CD4-positive, alpha-beta T cell treated with Interleukin-12 subunit alpha and Interleukin-12 subunit beta, for 1 hour (primary cell): ENCODE data around the gene FAHD1.
"Not testable (repeated sequence)": the region's sequence is repeated elsewhere in the genome, so short reads cannot be mapped to it uniquely, and the experiment has no call there.

Source experiments
- DNase-seq: peaks from one replicate; pipeline ENCODE4 v3.0.0-alpha.2; 2020

Gene FAHD1

GRCh38 chr16:1790261-1790610 is 36.8 kb upstream of the FAHD1 start:
- no peak for DNase-seq

- DNase-seq = no peak
Measured at GRCh38 chr16:1790611-1791255, 36.3 kb upstream of the FAHD1 start.

- no peak for DNase-seq
Measured at GRCh38 chr16:1791256-1791942, 35.6 kb upstream of the FAHD1 start.

- no peak for DNase-seq
Measured at GRCh38 chr16:1791943-1792812, 34.8 kb upstream of the FAHD1 start.

- no peak for DNase-seq
Measured at GRCh38 chr16:1792836-1793577, 34.0 kb upstream of the FAHD1 start.

- no peak for DNase-seq
Measured at GRCh38 chr16:1793578-1794220, 33.3 kb upstream of the FAHD1 start, which contains the start of gene IGFALS. TSS of gene IGFALS (minus strand) at chr16:1793705. CDS start at chr16:1793652, 53 bp downstream.

- no peak for DNase-seq
Measured at GRCh38 chr16:1794221-1794871, 32.7 kb upstream of the FAHD1 start.

- DNase-seq = no peak
Measured at GRCh38 chr16:1794908-1795666, 31.9 kb upstream of the FAHD1 start.

GRCh38 chr16:1799263-1799662 is 27.7 kb upstream of the FAHD1 start:
- not testable (repeated sequence) for DNase-seq

- no peak for DNase-seq
Measured at GRCh38 chr16:1800701-1801100, 26.3 kb upstream of the FAHD1 start.

DNA sequence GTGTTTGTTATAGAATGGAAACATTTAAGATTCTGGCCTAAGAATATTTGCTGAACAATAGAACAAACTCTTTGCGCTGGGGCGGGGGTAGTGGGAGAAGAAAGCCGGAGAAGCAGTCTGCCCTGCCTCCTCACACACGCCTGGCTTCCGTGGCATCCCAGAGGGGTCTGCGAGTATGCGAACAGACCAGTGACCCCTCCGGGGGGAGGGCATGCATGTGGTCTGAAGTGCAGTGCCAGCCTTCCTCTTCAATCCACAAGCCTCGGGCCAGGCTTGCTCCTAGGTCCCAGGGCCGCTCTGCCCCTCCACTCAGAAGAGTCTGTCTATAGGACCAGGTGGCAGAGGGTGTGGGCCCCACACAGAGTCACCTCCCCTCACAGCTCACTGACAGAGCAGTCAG is 19.4 kb upstream of the FAHD1 start:
- no peak for DNase-seq

- DNase-seq = no peak
Measured at GRCh38 chr16:1808691-1809090, 18.3 kb upstream of the FAHD1 start.

- no peak for DNase-seq
Measured at GRCh38 chr16:1809281-1809801, 17.7 kb upstream of the FAHD1 start.

DNA sequence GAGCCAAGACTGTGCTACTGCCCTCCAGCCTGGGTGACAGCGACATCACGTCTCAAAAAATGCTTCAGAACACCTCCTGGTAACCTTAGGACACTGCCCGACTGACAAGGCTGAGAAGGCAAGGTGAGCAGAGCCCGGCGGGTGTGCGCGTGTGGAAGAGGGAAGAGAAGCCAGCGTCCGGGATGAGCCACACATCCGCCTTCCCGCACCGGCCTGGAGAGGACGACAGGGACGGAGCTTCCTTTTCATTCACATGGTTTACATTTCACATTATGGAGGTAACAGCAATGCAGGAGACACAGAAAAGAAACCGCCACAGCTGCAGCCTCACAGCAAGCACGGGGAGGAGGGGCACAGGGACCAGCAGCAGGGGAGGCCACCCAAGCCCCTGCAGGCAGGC is 16.9 kb upstream of the FAHD1 start:
- no peak for DNase-seq

GRCh38 chr16:1810536-1810935 is 16.5 kb upstream of the FAHD1 start:
- no peak for DNase-seq

GRCh38 chr16:1812732-1813163 is 14.3 kb upstream of the FAHD1 start:
- peak; percentile 44 for DNase-seq

- DNase-seq = no peak
Measured at GRCh38 chr16:1815461-1815860, 11.5 kb upstream of the FAHD1 start.

DNA sequence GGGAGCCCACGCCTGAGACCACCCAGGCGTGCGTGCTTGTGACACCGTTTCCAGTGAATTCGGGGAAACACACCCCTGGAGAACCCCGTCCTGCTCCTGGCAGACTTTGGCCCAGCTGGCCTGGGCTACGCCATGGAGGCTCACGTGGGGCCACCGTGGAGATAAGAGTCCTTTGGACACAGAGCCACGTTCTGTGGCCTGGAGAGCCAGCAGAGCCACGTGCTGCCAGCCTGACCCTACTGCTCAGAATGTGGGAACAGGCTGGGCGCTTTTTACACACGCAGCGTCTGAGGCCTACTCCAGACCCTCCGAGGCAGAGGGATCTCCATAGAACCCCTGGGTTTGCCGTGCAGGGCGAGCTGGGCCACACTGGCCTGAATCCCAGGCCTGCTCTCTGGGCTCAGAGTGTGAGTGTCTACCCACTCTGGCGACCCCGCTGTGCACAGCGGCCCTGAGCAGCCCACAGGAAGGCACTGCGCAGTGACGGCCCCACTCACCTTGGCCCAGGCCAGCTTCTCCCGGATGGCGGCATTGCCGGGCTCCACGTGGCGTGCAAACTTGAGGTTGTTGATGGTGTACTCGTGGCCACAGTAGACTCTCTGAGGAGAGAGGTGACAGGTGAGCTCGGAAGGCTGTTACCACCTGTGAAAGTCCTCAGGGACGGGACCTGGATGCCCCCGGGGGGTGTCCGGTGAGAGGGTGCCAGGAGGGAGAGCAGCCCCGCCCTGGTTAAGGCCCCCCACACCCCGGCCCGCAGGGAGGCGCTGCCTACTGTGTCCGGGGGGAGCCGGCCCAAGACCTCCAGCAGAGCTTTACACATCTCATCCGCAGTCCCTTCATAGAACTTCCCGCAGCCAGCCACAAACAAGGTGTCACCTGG is 10.4 kb upstream of the FAHD1 start:
- DNase-seq = no peak

DNA sequence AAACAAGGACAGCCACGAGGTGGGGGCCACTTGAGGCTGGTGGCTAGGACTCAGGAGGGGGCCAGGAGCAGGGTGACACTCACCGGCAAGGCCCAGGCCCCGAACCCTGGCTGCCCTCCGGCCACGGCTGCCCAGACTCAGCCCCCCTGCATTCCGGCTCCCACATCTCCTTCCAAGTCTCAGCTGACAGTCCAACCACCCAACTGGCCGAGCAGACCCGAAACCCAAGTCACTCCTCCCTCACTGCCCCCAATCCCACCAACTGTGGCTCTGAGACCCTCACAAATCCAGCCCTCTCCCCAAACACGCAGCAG is 9.8 kb upstream of the FAHD1 start:
- no peak for DNase-seq

GRCh38 chr16:1817716-1818115 is 9.3 kb upstream of the FAHD1 start:
- DNase-seq = no peak
